K562 (cell line): ENCODE measurements around the gene CH25H. TPM values are rescaled to one million over a fixed set of nuclear protein-coding genes. Genes with fewer than 3 reads are reported as not detected.

Experiments used
- ATAC-seq: fragments of 200-7000 bp; cut with Tn5 transposase; 3 replicates; pipeline ENCODE4 v1.9.1; 2020; ENCODE audit warnings: moderate library complexity
- BruUV-seq: library from RNA; stranded (reverse); fragments of 400-500 nt; replicated peaks from 2 replicates; lab custom pipeline; 2021; lab: Mats Ljungman, UMichigan
- CTCF ChIA-PET: fragments of 300-600 bp; formaldehyde crosslinking; extraction: SDS; loops from one replicate; lab custom pipeline; 2021; ENCODE audit warnings: low intra/inter-chr PET ratio; lab: Yijun Ruan, JAX
- POLR2A ChIA-PET: fragments of 300-600, 350-650 bp; sonication (Branson Sonifier 250); formaldehyde crosslinking; extraction: SDS; loops from one replicate; lab custom pipeline; 2021; ENCODE audit warnings: antibody characterized with exemption, inconsistent platforms; lab: Yijun Ruan, JAX
- DNase-seq, 4 experiments: peaks; one replicate each; pipeline versions ENCODE4 v3.0.0 to v3.0.0-alpha.2; 2011 to 2018; ENCODE audit warnings: low spot score in 3 of 4, mixed read lengths in 3 of 4; ENCODE audit errors: extremely low read depth in 1 of 4
- FAIRE-seq: peaks from 2 replicates; lab custom pipeline; 2011; peaks lifted over from hg19 to GRCh38; lab: Jason Lieb, UNC
- H2AFZ ChIP-seq: 2 replicates; pipeline ENCODE4 v1.6.0; 2011; ENCODE audit warnings: low read depth, low read length, control low read depth, inconsistent platforms
- H3K27ac ChIP-seq: fragments of 200-600 bp; 3 replicates; pipeline ENCODE4 v1.8.0; 2011; ENCODE audit warnings: low read depth, mild to moderate bottlenecking, control low read depth, inconsistent platforms, low read length, moderate library complexity, mixed read lengths; ENCODE audit errors: extremely low read depth
- H3K27me3 ChIP-seq, 2 experiments: fragments of 300-600 bp in 1 of 2; 2 replicates in 1 of 2; 3 replicates in 1 of 2; pipeline versions ENCODE4 v1.6.0 to v1.8.0; 2011; ENCODE audit warnings: inconsistent platforms in 2 of 2, low read length in 2 of 2, mild to moderate bottlenecking in 1 of 2, mixed read lengths in 1 of 2, moderate library complexity in 1 of 2; ENCODE audit not compliant: control insufficient read depth in 2 of 2, insufficient read depth in 2 of 2
- H3K36me3 ChIP-seq: fragments of 300-600 bp; 3 replicates; pipeline ENCODE4 v1.8.0; 2011; ENCODE audit warnings: mild to moderate bottlenecking, low read length, inconsistent platforms; ENCODE audit not compliant: control insufficient read depth, insufficient read depth
- H3K4me1 ChIP-seq, 2 experiments: fragments of 200-600 bp in 1 of 2; replicated peaks in 1 of 2; 2 replicates in 1 of 2; 3 replicates in 1 of 2; pipeline versions ENCODE4 v1.5.1 to v1.8.0; 2011; ENCODE audit warnings: inconsistent platforms in 2 of 2, low read length in 2 of 2, mild to moderate bottlenecking in 1 of 2, mixed read lengths in 1 of 2, moderate library complexity in 1 of 2; ENCODE audit not compliant: control insufficient read depth in 2 of 2, insufficient read depth in 2 of 2
- H3K4me2 ChIP-seq: 2 replicates; pipeline ENCODE4 v1.6.1; 2011; ENCODE audit warnings: low read length, control low read depth, inconsistent platforms, mixed read lengths; ENCODE audit not compliant: insufficient read depth
- H3K4me3 ChIP-seq: fragments of 200-600 bp; sonication (generic), shearing (Covaris generic); 2 replicates; pipeline ENCODE4 v1.5.1; 2016; ENCODE audit warnings: control low read depth, inconsistent platforms
- H3K79me2 ChIP-seq: fragments of 200-600 bp; 3 replicates; pipeline ENCODE4 v1.8.0; 2011; ENCODE audit warnings: low read length, inconsistent platforms; ENCODE audit not compliant: control insufficient read depth, insufficient read depth
- H3K9ac ChIP-seq, 2 experiments: 2 replicates each; pipeline versions ENCODE4 v1.6.0 to v1.6.1; 2011; ENCODE audit warnings: low read depth in 2 of 2, low read length in 2 of 2, control low read depth in 1 of 2, inconsistent platforms in 1 of 2, mild to moderate bottlenecking in 1 of 2, mixed read lengths in 1 of 2; ENCODE audit not compliant: insufficient read depth in 1 of 2
- H3K9me1 ChIP-seq: one replicate; pipeline ENCODE4 v1.6.0; 2011; ENCODE audit warnings: inconsistent platforms, mild to moderate bottlenecking, low read length, moderate library complexity; ENCODE audit not compliant: control insufficient read depth, insufficient read depth
- H3K9me3 ChIP-seq: replicated peaks from 2 replicates; pipeline ENCODE4 v1.5.1; 2011; ENCODE audit warnings: low read depth, low read length, inconsistent platforms; ENCODE audit not compliant: control insufficient read depth, insufficient read depth
- H4K20me1 ChIP-seq: replicated peaks from 2 replicates; pipeline ENCODE4 v1.6.1; 2011; ENCODE audit warnings: low read length, inconsistent platforms, mixed read lengths; ENCODE audit not compliant: control insufficient read depth, insufficient read depth
- CBFA2T2 ChIP-seq: fragments of 450-650 bp; conservative IDR thresholded peaks from 2 replicates; pipeline ENCODE4 v1.6.1; 2017; ENCODE audit warnings: mild to moderate bottlenecking
- CBFB ChIP-seq: sonication (generic); formaldehyde crosslinking; IDR thresholded peaks from 2 replicates; pipeline ENCODE4 v1.4.0; 2020; ENCODE audit warnings: mild to moderate bottlenecking, missing genetic modification reagents
- IRF1 ChIP-seq: sonication (generic); formaldehyde crosslinking; IDR thresholded peaks from 2 replicates; pipeline ENCODE4 v1.8.0; 2022; ENCODE audit warnings: missing genetic modification reagents, mild to moderate bottlenecking, borderline replicate concordance
- KDM4B ChIP-seq, 2 experiments: fragments of 450-650 bp in 1 of 2; sonication (generic) in 1 of 2; IDR thresholded peaks; 2 replicates each; pipeline ENCODE4 v1.6.1; 2016 to 2017; ENCODE audit warnings: borderline replicate concordance in 2 of 2, antibody characterized with exemption in 1 of 2, low read depth in 1 of 2, mild to moderate bottlenecking in 1 of 2
- NFE2 ChIP-seq: IDR thresholded peaks from 2 replicates; pipeline ENCODE4 v1.6.1; 2014; ENCODE audit warnings: antibody characterized with exemption, low read depth
- PRPF4 ChIP-seq: fragments of 200-400 bp; formaldehyde crosslinking; IDR thresholded peaks from one replicate; pipeline ENCODE4 v1.6.1; 2017; ENCODE audit warnings: low read length, low read depth, mild to moderate bottlenecking; ENCODE audit not compliant: insufficient read depth, poor library complexity, severe bottlenecking
- SREBF1 ChIP-seq: fragments of 150-350 bp; IDR thresholded peaks from 2 replicates; pipeline ENCODE4 v1.6.1; 2014; ENCODE audit warnings: antibody characterized with exemption, low read depth, low read length, borderline replicate concordance
- TAL1 ChIP-seq: fragments of 450-650 bp; IDR thresholded peaks from 2 replicates; pipeline ENCODE4 v1.6.1; 2016; ENCODE audit warnings: mild to moderate bottlenecking
- ZFPM2 ChIP-seq: fragments of 250-450 bp; sonication (Bioruptor Pico); IDR thresholded peaks from 2 replicates; pipeline ENCODE4 v1.5.1; 2022; ENCODE audit warnings: mild to moderate bottlenecking
- ZNF121 ChIP-seq: sonication (generic); formaldehyde crosslinking; conservative IDR thresholded peaks from 2 replicates; pipeline ENCODE4 v1.8.0; 2022; ENCODE audit warnings: missing genetic modification reagents
- ZNF253 ChIP-seq: fragments of 250-450 bp; sonication (Bioruptor Pico); conservative IDR thresholded peaks from 2 replicates; pipeline ENCODE4 v1.6.1; 2021; ENCODE audit warnings: mild to moderate bottlenecking
- ZNF263 ChIP-seq: sonication (generic); formaldehyde crosslinking; IDR thresholded peaks from 2 replicates; pipeline ENCODE4 v1.8.0; 2022; ENCODE audit warnings: mild to moderate bottlenecking, missing genetic modification reagents, borderline replicate concordance
- ZNF57 ChIP-seq: fragments of 450-650 bp; formaldehyde crosslinking; IDR thresholded peaks from 2 replicates; pipeline ENCODE4 v1.4.0; 2020; ENCODE audit warnings: mild to moderate bottlenecking, moderate library complexity
- ZNF707 ChIP-seq: fragments of 250-450 bp; sonication (Bioruptor Pico); conservative IDR thresholded peaks from 2 replicates; pipeline ENCODE4 v1.8.0; 2022; ENCODE audit warnings: inconsistent platforms, mild to moderate bottlenecking, moderate library complexity
- ZNF77 ChIP-seq: fragments of 250-450 bp; sonication (Bioruptor Pico); IDR thresholded peaks from 2 replicates; pipeline ENCODE4 v1.5.0; 2020
- WGBS: fragments of 100-300 bp; shearing (Covaris generic); methylation state at CpG from one replicate; pipeline ENCODE4 v1.1.6; 2016; ENCODE audit warnings: low coverage, mixed read lengths; ENCODE audit not compliant: insufficient coverage; ENCODE audit errors: missing lambda C conversion rate; 5-methylcytosine and 5-hydroxymethylcytosine counted together
- in situ Hi-C: fragments of 300-500 bp; cut with MboI; formaldehyde crosslinking; loops from 4 replicates; pipeline ENCODE4 v1.15.0; 2018; ENCODE audit warnings: inconsistent platforms, mixed read lengths
- intact Hi-C: fragments of 100-400 bp; cut with micrococcal nuclease; formaldehyde crosslinking; loops from 2 replicates; pipeline ENCODE4 v1.14.2; 2022
- polyA plus RNA-seq, 8 experiments: library from polyadenylated mRNA; depleted of rRNA in 4 of 8; stranded (reverse) in 5 of 8; unstranded in 3 of 8; fragments of >200 nt; fragmentation: Nextera tagmentation in 2 of 8; fragmentation: Illumina TruSeq in 1 of 8; extraction: Ambion mirVana in 2 of 8; extraction: Trizol in 1 of 8; gene quantifications; 2 replicates each; pipeline versions ENCODE4 v1.2.1 to v1.2.3, GENCODE V29; 2011 to 2014; ENCODE audit warnings: inconsistent platforms in 1 of 8, missing spikeins in 1 of 8
- total RNA-seq, 7 experiments: library from RNA; depleted of rRNA in 6 of 7; stranded (reverse); fragments of >200 nt in 6 of 7; fragmentation: Illumina TruSeq in 2 of 7; extraction: Trizol in 2 of 7; gene quantifications; 2 replicates each; pipeline versions ENCODE4 v1.2.1 to v1.2.3, GENCODE V29; 2011 to 2021; ENCODE audit warnings: low replicate concordance in 1 of 7
- TF ChIP-seq, protein P1 (sequence below): sonication (generic); formaldehyde crosslinking; IDR thresholded peaks from 2 replicates; pipeline ENCODE4 v1.8.1; 2023; ENCODE audit warnings: mild to moderate bottlenecking, missing genetic modification reagents
- TF ChIP-seq, protein P2 (sequence below): sonication (generic); formaldehyde crosslinking; IDR thresholded peaks from 2 replicates; pipeline ENCODE4 v1.8.0; 2023; ENCODE audit warnings: mild to moderate bottlenecking, missing genetic modification reagents

The CH25H gene
- total and polyA plus RNA-seq, 9 of the 15 experiments (the other 6 are each of a cell fraction or from before 2014, with no cell fraction given), result not detected

- TF ChIP-seq CBFA2T2, result no peak
- TF ChIP-seq PRPF4, result no peak
These were observed 44.5 kb downstream of the CH25H start (continued) for GRCh38 chr10:89162596-89162995.

GRCh38 chr10:89160339-89160738 lies 46.8 kb downstream of the CH25H start:
- POLR2A ChIA-PET, result no interaction called here
- Histone ChIP-seq H3K9me1 (no peaks in the 10 kb centered on the region), H3K4me3 (no peak overlapping the region), H3K4me1 (no peaks in the 10 kb centered on the region), H3K9ac (no peak overlapping the region), H3K9me3 (no peaks in the 10 kb centered on the region), H3K4me2 (no peak overlapping the region), H2AFZ (no peak overlapping the region), H4K20me1 (no peaks in the 10 kb centered on the region), H3K36me3 (no peaks in the 10 kb centered on the region), H3K79me2 (no peaks in the 10 kb centered on the region), H3K27me3 (no peaks in the 10 kb centered on the region), H3K27ac (no peak overlapping the region)
- 11% methylated on average over 1 of the region's 1 CpG for WGBS
- CTCF ChIA-PET, result no interaction called here
- in situ Hi-C loops (no loop called here), intact Hi-C loops (no loop called here)
- BruUV-seq, result no TSS peak
- DNase-seq (no peak), FAIRE-seq (no peak), ATAC-seq (no peak)
- TF ChIP-seq IRF1 (CRISPR knock-in tag) (no peak), ZNF121 (CRISPR knock-in tag) (no peak), ZNF263 (CRISPR knock-in tag) (no peak), ZNF253 (CRISPR knock-in tag) (no peak), ZNF77 (CRISPR knock-in tag) (no peak), SREBF1 (no peak), KDM4B (IDR thresholded peaks at IDR 0.05; ENCODE audit: borderline replicate concordance in 2 of 2, low read depth in 1 of 2) (no peak), ZFPM2 (CRISPR knock-in tag) (no peak), TAL1 (no peak), ZNF707 (CRISPR knock-in tag) (no peak), CBFB (CRISPR knock-in tag) (no peak), NFE2 (no peak), ZNF57 (CRISPR knock-in tag) (no peak)
- TF ChIP-seq, protein P1, sequence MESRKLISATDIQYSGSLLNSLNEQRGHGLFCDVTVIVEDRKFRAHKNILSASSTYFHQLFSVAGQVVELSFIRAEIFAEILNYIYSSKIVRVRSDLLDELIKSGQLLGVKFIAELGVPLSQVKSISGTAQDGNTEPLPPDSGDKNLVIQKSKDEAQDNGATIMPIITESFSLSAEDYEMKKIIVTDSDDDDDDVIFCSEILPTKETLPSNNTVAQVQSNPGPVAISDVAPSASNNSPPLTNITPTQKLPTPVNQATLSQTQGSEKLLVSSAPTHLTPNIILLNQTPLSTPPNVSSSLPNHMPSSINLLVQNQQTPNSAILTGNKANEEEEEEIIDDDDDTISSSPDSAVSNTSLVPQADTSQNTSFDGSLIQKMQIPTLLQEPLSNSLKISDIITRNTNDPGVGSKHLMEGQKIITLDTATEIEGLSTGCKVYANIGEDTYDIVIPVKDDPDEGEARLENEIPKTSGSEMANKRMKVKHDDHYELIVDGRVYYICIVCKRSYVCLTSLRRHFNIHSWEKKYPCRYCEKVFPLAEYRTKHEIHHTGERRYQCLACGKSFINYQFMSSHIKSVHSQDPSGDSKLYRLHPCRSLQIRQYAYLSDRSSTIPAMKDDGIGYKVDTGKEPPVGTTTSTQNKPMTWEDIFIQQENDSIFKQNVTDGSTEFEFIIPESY (CRISPR knock-in tag), result no peak
- TF ChIP-seq, protein P2, sequence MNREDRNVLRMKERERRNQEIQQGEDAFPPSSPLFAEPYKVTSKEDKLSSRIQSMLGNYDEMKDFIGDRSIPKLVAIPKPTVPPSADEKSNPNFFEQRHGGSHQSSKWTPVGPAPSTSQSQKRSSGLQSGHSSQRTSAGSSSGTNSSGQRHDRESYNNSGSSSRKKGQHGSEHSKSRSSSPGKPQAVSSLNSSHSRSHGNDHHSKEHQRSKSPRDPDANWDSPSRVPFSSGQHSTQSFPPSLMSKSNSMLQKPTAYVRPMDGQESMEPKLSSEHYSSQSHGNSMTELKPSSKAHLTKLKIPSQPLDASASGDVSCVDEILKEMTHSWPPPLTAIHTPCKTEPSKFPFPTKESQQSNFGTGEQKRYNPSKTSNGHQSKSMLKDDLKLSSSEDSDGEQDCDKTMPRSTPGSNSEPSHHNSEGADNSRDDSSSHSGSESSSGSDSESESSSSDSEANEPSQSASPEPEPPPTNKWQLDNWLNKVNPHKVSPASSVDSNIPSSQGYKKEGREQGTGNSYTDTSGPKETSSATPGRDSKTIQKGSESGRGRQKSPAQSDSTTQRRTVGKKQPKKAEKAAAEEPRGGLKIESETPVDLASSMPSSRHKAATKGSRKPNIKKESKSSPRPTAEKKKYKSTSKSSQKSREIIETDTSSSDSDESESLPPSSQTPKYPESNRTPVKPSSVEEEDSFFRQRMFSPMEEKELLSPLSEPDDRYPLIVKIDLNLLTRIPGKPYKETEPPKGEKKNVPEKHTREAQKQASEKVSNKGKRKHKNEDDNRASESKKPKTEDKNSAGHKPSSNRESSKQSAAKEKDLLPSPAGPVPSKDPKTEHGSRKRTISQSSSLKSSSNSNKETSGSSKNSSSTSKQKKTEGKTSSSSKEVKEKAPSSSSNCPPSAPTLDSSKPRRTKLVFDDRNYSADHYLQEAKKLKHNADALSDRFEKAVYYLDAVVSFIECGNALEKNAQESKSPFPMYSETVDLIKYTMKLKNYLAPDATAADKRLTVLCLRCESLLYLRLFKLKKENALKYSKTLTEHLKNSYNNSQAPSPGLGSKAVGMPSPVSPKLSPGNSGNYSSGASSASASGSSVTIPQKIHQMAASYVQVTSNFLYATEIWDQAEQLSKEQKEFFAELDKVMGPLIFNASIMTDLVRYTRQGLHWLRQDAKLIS (CRISPR knock-in tag), result no peak
